HCT116 (cell line): ENCODE results near the gene TPRG1L. TPM values are rescaled to one million over a fixed set of nuclear protein-coding genes. Genes with fewer than 3 reads are reported as not detected.

Experiments used
- ATAC-seq: fragments of 200-7000 bp; cut with Tn5 transposase; 2 replicates; pipeline ENCODE4 v1.9.1; 2020; ENCODE audit warnings: mild to moderate bottlenecking, moderate library complexity
- BruUV-seq: library from RNA; stranded (reverse); fragments of 400-500 nt; replicated peaks from 2 replicates; lab custom pipeline; 2021; lab: Mats Ljungman, UMichigan
- CTCF ChIA-PET: fragments of 300-600 bp; sonication (Branson Sonifier 250); formaldehyde crosslinking; loops from one replicate; lab custom pipeline; 2021; ENCODE audit warnings: antibody characterized with exemption; lab: Charles Lee
- POLR2A ChIA-PET: fragments of 300-600, 350-600 bp; sonication (Branson Sonifier 250); formaldehyde crosslinking; loops from one replicate; lab custom pipeline; 2021; ENCODE audit warnings: antibody characterized with exemption; lab: Charles Lee
- RAD21 ChIA-PET, 2 experiments: fragments of 300-600 bp; sonication (Branson Sonifier 250); formaldehyde crosslinking; loops; one replicate each; lab custom pipeline; 2023; ENCODE audit warnings: low total read pairs in 2 of 2; ENCODE audit not compliant: uncharacterized antibody in 2 of 2, unreplicated experiment in 2 of 2, low non-redundant PET in 1 of 2; lab: Charles Lee
- DNase-seq: peaks from one replicate; pipeline ENCODE4 v3.0.0-alpha.2; 2010; ENCODE audit warnings: low read depth, low spot score
- H2AFZ ChIP-seq: fragments of 200-600 bp; shearing (Covaris generic), sonication (generic); 2 replicates; pipeline ENCODE4 v1.6.1; 2017; ENCODE audit warnings: low read depth, mixed run types, mixed read lengths, antibody characterized with exemption, low read length; ENCODE audit not compliant: poor library complexity, severe bottlenecking
- H3K27ac ChIP-seq: 2 replicates; pipeline ENCODE4 v1.5.1; 2012; ENCODE audit warnings: low read depth, low read length
- H3K27me3 ChIP-seq: fragments of 200-600 bp; sonication (generic); 2 replicates; pipeline ENCODE4 v1.6.1; 2016; ENCODE audit warnings: mixed run types, low read length, mixed read lengths; ENCODE audit not compliant: insufficient read depth
- H3K36me3 ChIP-seq, 2 experiments: fragments of 200-500 bp in 1 of 2; fragments of 200-600 bp in 1 of 2; sonication (Bioruptor generic) in 1 of 2; sonication (generic) in 1 of 2; 2 replicates each; pipeline versions ENCODE4 v1.5.1 to v1.6.1; 2014 to 2016; ENCODE audit warnings: low read length in 2 of 2, inconsistent platforms in 1 of 2, mixed read lengths in 1 of 2, mixed run types in 1 of 2; ENCODE audit not compliant: insufficient read depth in 2 of 2, control insufficient read depth in 1 of 2
- H3K4me1 ChIP-seq, 2 experiments: fragments of 200-600 bp in 1 of 2; sonication (generic) in 1 of 2; 2 replicates each; pipeline versions ENCODE4 v1.5.1 to v1.6.1; 2012 to 2017; ENCODE audit warnings: low read length in 2 of 2, inconsistent platforms in 1 of 2, mild to moderate bottlenecking in 1 of 2, mixed read lengths in 1 of 2, mixed run types in 1 of 2, moderate library complexity in 1 of 2; ENCODE audit not compliant: insufficient read depth in 2 of 2, control insufficient read depth in 1 of 2
- H3K4me2 ChIP-seq: fragments of 200-600 bp; sonication (generic); 2 replicates; pipeline ENCODE4 v1.6.1; 2017; ENCODE audit warnings: mixed run types, low read length, mixed read lengths
- H3K4me3 ChIP-seq, 2 experiments: fragments of 200-600 bp in 1 of 2; sonication (generic) in 1 of 2; replicated peaks in 1 of 2; 2 replicates each; pipeline ENCODE4 v1.5.1; 2011 to 2016; ENCODE audit warnings: low read length in 2 of 2, control low read depth in 1 of 2, low read depth in 1 of 2, mild to moderate bottlenecking in 1 of 2, mixed read lengths in 1 of 2, mixed run types in 1 of 2
- H3K79me2 ChIP-seq: fragments of 200-600 bp; sonication (generic); 2 replicates; pipeline ENCODE4 v1.6.1; 2017; ENCODE audit warnings: mild to moderate bottlenecking, mixed run types, low read length, moderate library complexity, mixed read lengths; ENCODE audit not compliant: insufficient read depth
- H3K9ac ChIP-seq: fragments of 200-600 bp; sonication (generic); 2 replicates; pipeline ENCODE4 v1.6.1; 2016; ENCODE audit warnings: low read length, mixed read lengths
- H3K9me2 ChIP-seq: fragments of 200-600 bp; sonication (generic), shearing (Covaris generic); 2 replicates; pipeline ENCODE4 v1.6.1; 2017; ENCODE audit warnings: mixed run types, mild to moderate bottlenecking, moderate library complexity; ENCODE audit not compliant: insufficient read depth
- H3K9me3 ChIP-seq, 2 experiments: fragments of 200-500 bp in 1 of 2; fragments of 200-600 bp in 1 of 2; sonication (Bioruptor generic) in 1 of 2; sonication (generic) in 1 of 2; 2 replicates each; pipeline ENCODE4 v1.6.1; 2014 to 2017; ENCODE audit warnings: low read length in 2 of 2, mixed read lengths in 2 of 2, inconsistent platforms in 1 of 2, low read depth in 1 of 2, mild to moderate bottlenecking in 1 of 2, mixed run types in 1 of 2, moderate library complexity in 1 of 2; ENCODE audit not compliant: control insufficient read depth in 1 of 2, insufficient read depth in 1 of 2
- H4K20me1 ChIP-seq: fragments of 200-600 bp; sonication (generic), shearing (Covaris generic); 2 replicates; pipeline ENCODE4 v1.6.1; 2017; ENCODE audit warnings: mixed run types, mild to moderate bottlenecking, moderate library complexity; ENCODE audit not compliant: insufficient read depth
- ATF3 ChIP-seq: IDR thresholded peaks from 2 replicates; pipeline ENCODE4 v1.6.1; 2012
- CEBPB ChIP-seq: IDR thresholded peaks from 2 replicates; pipeline ENCODE4 v1.6.1; 2012; ENCODE audit warnings: low read depth
- CTCF ChIP-seq, 3 experiments: fragments of 200-600 bp in 1 of 3; sonication (generic) in 1 of 3; IDR thresholded peaks in 2 of 3; conservative IDR thresholded peaks in 1 of 3; 2 replicates each; pipeline ENCODE4 v1.5.1; 2012 to 2017; ENCODE audit warnings: low read depth in 2 of 3, low read length in 2 of 3, antibody characterized with exemption in 1 of 3, borderline replicate concordance in 1 of 3, control low read depth in 1 of 3, mild to moderate bottlenecking in 1 of 3, mixed read lengths in 1 of 3, mixed run types in 1 of 3, moderate library complexity in 1 of 3; ENCODE audit not compliant: insufficient read depth in 1 of 3
- EGR1 ChIP-seq: IDR thresholded peaks from 2 replicates; pipeline ENCODE4 v1.6.1; 2012; ENCODE audit warnings: low read depth
- EZH2 ChIP-seq: fragments of 200-600 bp; sonication (generic); IDR thresholded peaks from 2 replicates; pipeline ENCODE4 v1.6.1; 2017; ENCODE audit warnings: antibody characterized with exemption, mixed run types
- EZH2phosphoT487 ChIP-seq: fragments of 200-600 bp; IDR thresholded peaks from 2 replicates; pipeline ENCODE4 v1.6.1; 2018; ENCODE audit warnings: antibody characterized with exemption, borderline replicate concordance
- FOSL1 ChIP-seq: IDR thresholded peaks from 2 replicates; pipeline ENCODE4 v1.6.1; 2012; ENCODE audit warnings: low read depth
- JUND ChIP-seq: IDR thresholded peaks from 2 replicates; pipeline ENCODE4 v1.6.1; 2012
- POLR2A ChIP-seq: IDR thresholded peaks from 2 replicates; pipeline ENCODE4 v1.7.0; 2011; ENCODE audit warnings: borderline replicate concordance; ENCODE audit not compliant: insufficient read depth, insufficient read length; ENCODE audit errors: extremely low read depth
- POLR2AphosphoS5 ChIP-seq: IDR thresholded peaks from 2 replicates; pipeline ENCODE4 v1.6.1; 2011; ENCODE audit warnings: mild to moderate bottlenecking, low read depth, low read length, moderate library complexity
- RAD21 ChIP-seq: IDR thresholded peaks from 2 replicates; pipeline ENCODE4 v1.6.1; 2012; ENCODE audit warnings: low read depth, mild to moderate bottlenecking
- SIN3A ChIP-seq: IDR thresholded peaks from 2 replicates; pipeline ENCODE4 v1.6.1; 2012; ENCODE audit warnings: low read depth
- SP1 ChIP-seq: IDR thresholded peaks from 2 replicates; pipeline ENCODE4 v1.6.1; 2012; ENCODE audit warnings: low read depth
- SRF ChIP-seq: IDR thresholded peaks from 2 replicates; pipeline ENCODE4 v1.6.1; 2012; ENCODE audit warnings: low read depth
- TCF7L2 ChIP-seq: IDR thresholded peaks from 2 replicates; pipeline ENCODE4 v1.7.0; 2011; ENCODE audit warnings: borderline replicate concordance, inconsistent platforms; ENCODE audit not compliant: insufficient read depth, insufficient read length; ENCODE audit errors: extremely low read depth
- intact Hi-C: fragments of 100-400 bp; cut with micrococcal nuclease; formaldehyde crosslinking; loops from 2 replicates; pipeline ENCODE4 v1.10.0; 2022
- total RNA-seq: library from RNA; stranded (reverse); gene quantifications from one replicate; pipeline ENCODE4 v1.2.1, GENCODE V29; 2021; ENCODE audit not compliant: unreplicated experiment
- TF ChIP-seq, protein P1 (sequence below): IDR thresholded peaks from 2 replicates; pipeline ENCODE4 v1.6.1; 2011; ENCODE audit warnings: mild to moderate bottlenecking, low read length, moderate library complexity; ENCODE audit not compliant: insufficient replicate concordance; ENCODE audit errors: extremely low read depth
- TF ChIP-seq, protein P2 (sequence below): IDR thresholded peaks from 2 replicates; pipeline ENCODE4 v1.6.1; 2012; ENCODE audit warnings: low read depth

TPRG1L gene
- total RNA-seq, 1 experiment from 2014 or later = 25.6 TPM

- Histone ChIP-seq H4K20me1 (no peaks in the 10 kb centered on the region), H3K27me3 (no peaks in the 10 kb centered on the region), H3K4me3 (no peak overlapping the region), H3K36me3 (no peaks in the 10 kb centered on the region), H3K4me2 (no peak overlapping the region), H3K9me3 (no peaks in the 10 kb centered on the region), H2AFZ (no peak overlapping the region), H3K27ac (no peak overlapping the region), H3K9ac (no peak overlapping the region), H3K9me2 (no peaks in the 10 kb centered on the region), H3K4me1 (peaks cover 0 to 3% of the 10 kb centered on the region in 2 experiments; a peak in 2 of 4 replicates), H3K79me2 (no peaks in the 10 kb centered on the region)
- ChIA-PET POLR2A (no interaction called here), RAD21 (no interaction called here), CTCF (interaction anchor here (0.8 to 1.2 kb wide), 2 partner anchors 8 to 20 kb away, joined by 3 to 4 read pairs; no protein-coding TSS in a partner anchor)
- BruUV-seq = no TSS peak
- intact Hi-C loops = no loop called here
- TF ChIP-seq CEBPB = no peak
- TF ChIP-seq EGR1 = no peak
- TF ChIP-seq SRF = no peak
- TF ChIP-seq JUND = no peak
- TF ChIP-seq POLR2A = no peak
- TF ChIP-seq CTCF (IDR thresholded peaks at IDR 0.05 in 2 of 3, conservative IDR thresholded peaks at IDR 0.05 in 1 of 3; ENCODE audit: borderline replicate concordance in 1 of 3, insufficient read depth in 1 of 3, low read depth in 2 of 3, low read length in 2 of 3) = no peak
- TF ChIP-seq TCF7L2 = no peak
- TF ChIP-seq SP1 = no peak
- TF ChIP-seq, protein P1, sequence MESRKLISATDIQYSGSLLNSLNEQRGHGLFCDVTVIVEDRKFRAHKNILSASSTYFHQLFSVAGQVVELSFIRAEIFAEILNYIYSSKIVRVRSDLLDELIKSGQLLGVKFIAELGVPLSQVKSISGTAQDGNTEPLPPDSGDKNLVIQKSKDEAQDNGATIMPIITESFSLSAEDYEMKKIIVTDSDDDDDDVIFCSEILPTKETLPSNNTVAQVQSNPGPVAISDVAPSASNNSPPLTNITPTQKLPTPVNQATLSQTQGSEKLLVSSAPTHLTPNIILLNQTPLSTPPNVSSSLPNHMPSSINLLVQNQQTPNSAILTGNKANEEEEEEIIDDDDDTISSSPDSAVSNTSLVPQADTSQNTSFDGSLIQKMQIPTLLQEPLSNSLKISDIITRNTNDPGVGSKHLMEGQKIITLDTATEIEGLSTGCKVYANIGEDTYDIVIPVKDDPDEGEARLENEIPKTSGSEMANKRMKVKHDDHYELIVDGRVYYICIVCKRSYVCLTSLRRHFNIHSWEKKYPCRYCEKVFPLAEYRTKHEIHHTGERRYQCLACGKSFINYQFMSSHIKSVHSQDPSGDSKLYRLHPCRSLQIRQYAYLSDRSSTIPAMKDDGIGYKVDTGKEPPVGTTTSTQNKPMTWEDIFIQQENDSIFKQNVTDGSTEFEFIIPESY = no peak
- TF ChIP-seq POLR2AphosphoS5 = no peak
- TF ChIP-seq EZH2 = no peak
- no peak for TF ChIP-seq SIN3A
- no peak for TF ChIP-seq FOSL1
- TF ChIP-seq RAD21 = no peak
- TF ChIP-seq, protein P2, sequence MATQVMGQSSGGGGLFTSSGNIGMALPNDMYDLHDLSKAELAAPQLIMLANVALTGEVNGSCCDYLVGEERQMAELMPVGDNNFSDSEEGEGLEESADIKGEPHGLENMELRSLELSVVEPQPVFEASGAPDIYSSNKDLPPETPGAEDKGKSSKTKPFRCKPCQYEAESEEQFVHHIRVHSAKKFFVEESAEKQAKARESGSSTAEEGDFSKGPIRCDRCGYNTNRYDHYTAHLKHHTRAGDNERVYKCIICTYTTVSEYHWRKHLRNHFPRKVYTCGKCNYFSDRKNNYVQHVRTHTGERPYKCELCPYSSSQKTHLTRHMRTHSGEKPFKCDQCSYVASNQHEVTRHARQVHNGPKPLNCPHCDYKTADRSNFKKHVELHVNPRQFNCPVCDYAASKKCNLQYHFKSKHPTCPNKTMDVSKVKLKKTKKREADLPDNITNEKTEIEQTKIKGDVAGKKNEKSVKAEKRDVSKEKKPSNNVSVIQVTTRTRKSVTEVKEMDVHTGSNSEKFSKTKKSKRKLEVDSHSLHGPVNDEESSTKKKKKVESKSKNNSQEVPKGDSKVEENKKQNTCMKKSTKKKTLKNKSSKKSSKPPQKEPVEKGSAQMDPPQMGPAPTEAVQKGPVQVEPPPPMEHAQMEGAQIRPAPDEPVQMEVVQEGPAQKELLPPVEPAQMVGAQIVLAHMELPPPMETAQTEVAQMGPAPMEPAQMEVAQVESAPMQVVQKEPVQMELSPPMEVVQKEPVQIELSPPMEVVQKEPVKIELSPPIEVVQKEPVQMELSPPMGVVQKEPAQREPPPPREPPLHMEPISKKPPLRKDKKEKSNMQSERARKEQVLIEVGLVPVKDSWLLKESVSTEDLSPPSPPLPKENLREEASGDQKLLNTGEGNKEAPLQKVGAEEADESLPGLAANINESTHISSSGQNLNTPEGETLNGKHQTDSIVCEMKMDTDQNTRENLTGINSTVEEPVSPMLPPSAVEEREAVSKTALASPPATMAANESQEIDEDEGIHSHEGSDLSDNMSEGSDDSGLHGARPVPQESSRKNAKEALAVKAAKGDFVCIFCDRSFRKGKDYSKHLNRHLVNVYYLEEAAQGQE = no peak
- no peak for TF ChIP-seq EZH2phosphoT487
- no peak for TF ChIP-seq ATF3
- ATAC-seq (no peak), DNase-seq (no peak)
Measured at GRCh38 chr1:3599286-3599811, 25.5 kb upstream of the TPRG1L start.
